GM13976 (cell line): ENCODE results near the gene FGF14.

ENCODE experiments used
- DNase-seq: peaks from one replicate; pipeline ENCODE4 v3.0.0; 2012; ENCODE audit warnings: low spot score
- in situ Hi-C: fragments of 300-500 bp; cut with MboI; formaldehyde crosslinking; loops from one replicate; pipeline ENCODE4 v1.12.0; 2022; ENCODE audit warnings: low sequenced_read_pairs, mixed read lengths, inconsistent platforms; ENCODE audit not compliant: unreplicated experiment
- TF ChIP-seq, protein P1 (sequence below): IDR thresholded peaks from 2 replicates; pipeline ENCODE4 v1.5.1; 2012; ENCODE audit warnings: borderline replicate concordance, mild to moderate bottlenecking; ENCODE audit not compliant: insufficient read depth; ENCODE audit errors: extremely low read depth, missing control alignments, control extremely low read depth

Gene FGF14

DNA sequence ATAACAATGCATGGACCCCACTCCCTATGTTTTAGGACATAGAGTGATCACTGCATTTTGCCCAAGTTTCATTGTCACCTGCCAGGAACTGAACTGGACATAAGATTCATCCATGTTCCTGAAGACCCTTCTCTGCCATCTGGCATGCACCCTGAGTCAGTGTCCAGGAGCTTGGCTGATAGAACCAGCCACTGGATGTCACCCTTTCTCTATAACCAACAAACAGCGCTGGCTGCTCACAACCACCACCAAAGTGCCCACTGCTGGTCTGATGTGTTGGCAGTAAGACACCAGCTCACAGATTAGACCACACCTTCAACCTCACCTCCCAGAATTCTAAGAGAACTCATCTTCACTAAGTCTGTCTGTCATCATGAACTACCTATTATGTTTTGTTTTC is 616.0 kb downstream of the FGF14 start:
- in situ Hi-C loops: no loop called here
- TF ChIP-seq, protein P1, sequence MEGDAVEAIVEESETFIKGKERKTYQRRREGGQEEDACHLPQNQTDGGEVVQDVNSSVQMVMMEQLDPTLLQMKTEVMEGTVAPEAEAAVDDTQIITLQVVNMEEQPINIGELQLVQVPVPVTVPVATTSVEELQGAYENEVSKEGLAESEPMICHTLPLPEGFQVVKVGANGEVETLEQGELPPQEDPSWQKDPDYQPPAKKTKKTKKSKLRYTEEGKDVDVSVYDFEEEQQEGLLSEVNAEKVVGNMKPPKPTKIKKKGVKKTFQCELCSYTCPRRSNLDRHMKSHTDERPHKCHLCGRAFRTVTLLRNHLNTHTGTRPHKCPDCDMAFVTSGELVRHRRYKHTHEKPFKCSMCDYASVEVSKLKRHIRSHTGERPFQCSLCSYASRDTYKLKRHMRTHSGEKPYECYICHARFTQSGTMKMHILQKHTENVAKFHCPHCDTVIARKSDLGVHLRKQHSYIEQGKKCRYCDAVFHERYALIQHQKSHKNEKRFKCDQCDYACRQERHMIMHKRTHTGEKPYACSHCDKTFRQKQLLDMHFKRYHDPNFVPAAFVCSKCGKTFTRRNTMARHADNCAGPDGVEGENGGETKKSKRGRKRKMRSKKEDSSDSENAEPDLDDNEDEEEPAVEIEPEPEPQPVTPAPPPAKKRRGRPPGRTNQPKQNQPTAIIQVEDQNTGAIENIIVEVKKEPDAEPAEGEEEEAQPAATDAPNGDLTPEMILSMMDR: no peak
- DNase-seq: peak; percentile 2

DNA sequence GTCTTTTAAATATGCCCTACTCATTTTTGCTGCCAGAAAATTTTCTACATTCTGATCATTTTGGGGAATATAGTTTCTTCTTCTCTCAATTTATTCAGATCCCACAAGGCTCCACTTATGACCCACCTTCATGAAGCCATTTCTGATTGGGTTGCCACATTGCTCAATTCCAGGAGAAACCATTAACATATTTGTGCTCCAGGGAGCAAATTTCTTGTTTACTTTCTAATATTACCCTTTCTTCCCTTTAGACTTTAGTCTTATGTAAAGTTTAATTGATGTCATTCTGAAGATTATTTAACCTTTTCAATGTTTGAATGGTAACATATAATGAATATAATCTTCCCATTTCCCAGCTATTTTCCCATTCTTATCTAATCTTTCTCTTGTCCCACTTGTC is 617.5 kb downstream of the FGF14 start:
- no peak for DNase-seq
- in situ Hi-C loops: no loop called here
- TF ChIP-seq, protein P1: no peak

DNA sequence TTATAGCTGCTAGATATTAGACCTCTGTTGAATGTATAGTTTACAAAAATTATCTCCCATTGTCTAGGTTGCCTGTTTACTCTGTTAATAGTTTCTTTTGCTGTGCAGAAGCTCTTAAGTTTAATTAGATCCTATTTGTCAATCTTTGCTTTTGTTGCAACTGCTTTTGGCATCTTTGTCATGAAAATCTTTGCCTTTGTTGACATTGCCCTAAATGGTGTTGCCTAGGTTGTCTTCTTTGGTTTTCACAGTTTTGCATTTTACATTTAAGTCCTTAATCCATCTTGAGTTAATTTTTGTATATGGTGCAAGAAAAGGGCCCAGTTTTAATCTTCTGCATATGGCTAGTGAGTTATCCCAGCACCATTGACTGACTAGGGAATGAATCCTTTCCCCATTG is 618.3 kb downstream of the FGF14 start:
- TF ChIP-seq, protein P1: no peak
- DNase-seq: no peak
- in situ Hi-C loops: no loop called here

DNA sequence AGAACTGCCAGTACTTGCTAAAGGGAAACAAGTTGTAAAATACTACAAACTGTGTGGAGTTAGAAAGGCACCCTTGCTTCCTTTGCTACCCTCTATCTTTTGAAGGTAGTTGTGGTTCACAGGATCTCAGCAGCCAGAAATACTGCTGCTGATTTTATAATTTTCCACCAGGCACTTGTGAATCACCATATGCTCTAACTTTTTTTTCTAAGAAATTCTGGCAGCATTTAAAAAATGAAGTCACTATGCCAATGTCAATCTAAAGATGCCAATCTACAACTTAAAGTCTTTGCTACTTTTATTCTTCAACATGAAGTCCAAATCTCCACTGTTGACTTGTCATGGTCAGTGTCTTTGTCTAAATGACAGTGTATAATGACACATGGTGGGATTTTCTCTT is 621.6 kb downstream of the FGF14 start:
- TF ChIP-seq, protein P1: no peak
- in situ Hi-C loops: no loop called here

DNA sequence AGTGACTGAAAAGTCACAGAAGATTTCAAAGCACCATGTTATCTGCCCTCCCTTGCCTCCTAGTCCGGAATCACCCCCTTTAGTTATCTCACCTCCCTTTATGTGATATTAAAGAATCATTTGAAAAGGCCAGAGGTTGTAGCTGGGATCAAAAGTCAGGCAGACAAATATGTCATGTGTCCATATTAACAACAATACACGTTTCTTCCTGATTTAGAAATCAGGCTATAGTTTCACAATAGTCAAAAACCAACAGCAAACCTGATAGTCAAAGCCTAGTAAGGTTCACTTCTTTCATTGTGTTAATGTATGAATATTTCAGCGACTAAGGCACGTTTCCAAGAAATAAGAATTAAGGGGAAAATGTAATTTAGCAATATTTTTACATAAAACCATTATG is 622.7 kb downstream of the FGF14 start:
- DNase-seq: no peak
- in situ Hi-C loops: no loop called here
- TF ChIP-seq, protein P1: no peak

More for the DNA sequence above, 621.6 kb downstream of the FGF14 start:
- no peak for DNase-seq

DNA sequence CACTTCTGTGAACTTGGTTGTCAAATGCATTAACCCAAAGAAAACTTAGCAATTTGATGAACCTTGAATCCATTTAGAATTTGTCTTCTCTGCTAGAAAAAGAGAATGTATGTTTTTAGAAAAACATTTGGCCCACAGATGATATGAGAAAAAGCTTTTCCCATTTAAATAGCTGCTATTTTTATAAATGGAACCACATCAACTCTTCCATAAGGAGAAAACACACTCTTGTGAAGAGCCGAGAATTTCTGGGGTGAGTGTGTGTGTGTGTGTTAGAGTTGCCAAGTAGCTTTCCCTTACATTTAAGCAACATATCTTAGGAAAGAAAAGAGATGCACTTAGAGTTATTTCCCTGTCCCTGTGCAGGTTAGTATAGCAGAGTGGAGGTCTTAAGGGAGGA is 626.6 kb downstream of the FGF14 start:
- TF ChIP-seq, protein P1: no peak
- in situ Hi-C loops: no loop called here
- no peak for DNase-seq

DNA sequence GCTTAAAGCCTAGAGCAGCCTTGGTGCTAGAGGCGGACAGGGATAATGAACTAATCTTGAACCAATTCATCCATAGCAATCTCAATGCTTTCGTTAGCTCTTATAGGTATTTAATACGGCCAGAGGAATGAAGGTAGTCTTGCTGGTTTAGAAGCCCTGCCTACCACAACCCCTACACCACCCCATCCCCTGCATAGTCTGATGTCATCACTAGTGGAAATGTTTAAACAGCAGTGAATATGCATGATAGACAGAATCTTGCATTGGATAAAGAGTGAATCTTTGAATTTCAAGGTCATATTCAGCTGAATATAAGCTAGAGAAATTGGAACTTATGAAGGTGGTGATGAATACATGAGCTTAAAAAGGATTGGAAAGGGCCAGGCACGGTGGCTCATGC is 627.5 kb downstream of the FGF14 start:
- in situ Hi-C loops: loop anchor here (25.0 kb wide), 1 partner anchor 612 kb away; no protein-coding TSS in a partner anchor
- TF ChIP-seq, protein P1: no peak
- DNase-seq: no peak
